ENCODE results near the gene CHIT1.

CHIT1 gene

DNA sequence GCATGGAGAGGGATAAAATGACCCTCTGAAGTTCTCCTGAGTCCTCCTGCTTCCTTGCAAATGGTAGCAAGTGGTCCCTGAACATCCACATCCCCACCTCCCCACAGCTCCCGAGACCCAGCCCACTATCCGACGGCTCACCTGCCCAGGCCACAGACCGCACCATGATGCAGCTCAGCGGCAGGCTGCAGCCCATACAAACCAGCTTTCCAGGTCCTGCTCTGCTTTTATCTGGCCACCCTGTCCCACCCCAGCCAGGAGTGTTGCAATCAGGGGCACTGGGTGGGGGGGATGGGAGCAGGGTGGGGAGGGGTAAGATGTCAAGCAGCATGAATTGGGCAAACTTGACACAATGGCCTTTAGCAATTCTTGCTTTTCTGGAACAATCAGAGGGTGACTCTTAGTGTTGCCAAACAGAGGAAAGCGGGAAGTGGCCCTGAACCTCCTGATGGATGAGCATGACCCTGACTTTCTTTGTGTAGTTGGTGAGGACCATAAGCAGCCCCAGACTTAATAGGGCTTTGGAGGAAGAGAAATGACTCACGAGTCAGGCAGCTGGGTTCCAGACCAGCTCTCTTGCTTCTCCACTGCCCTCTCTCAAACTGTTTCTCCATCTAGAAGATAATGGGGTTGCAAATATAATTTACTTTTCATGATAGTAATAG, at the start of gene CHIT1:
Gene CHIT1, minus strand, starts transcription at position 203 of the 665 bp plus-strand sequence. Its CDS starts 37 bp downstream, at position 166.
- Mint-ChIP-seq H3K27me3 (peaks cover 6% of the 10 kb centered on the region), H3K4me3 (no peak within 1 kb of the TSS), H3K4me1 (no peaks in the 10 kb centered on the region), H3K36me3 (no peaks in the 10 kb centered on the region), H3K27ac (no peak within 1 kb of the TSS), H3K9me3 (peaks cover 9% of the 10 kb centered on the region)

- Mint-ChIP-seq H3K36me3 (no peaks in the 10 kb centered on the region), H3K4me1 (peaks cover 58% of the 10 kb centered on the region), H3K9me3 (no peaks in the 10 kb centered on the region), H3K27ac (peak overlapping the region; percentile 44), H3K27me3 (no peaks in the 10 kb centered on the region), H3K4me3 (peak overlapping the region; percentile 16)
Observed at GRCh38 chr1:203278885-203279406, 49.5 kb upstream of the CHIT1 start.

DNA sequence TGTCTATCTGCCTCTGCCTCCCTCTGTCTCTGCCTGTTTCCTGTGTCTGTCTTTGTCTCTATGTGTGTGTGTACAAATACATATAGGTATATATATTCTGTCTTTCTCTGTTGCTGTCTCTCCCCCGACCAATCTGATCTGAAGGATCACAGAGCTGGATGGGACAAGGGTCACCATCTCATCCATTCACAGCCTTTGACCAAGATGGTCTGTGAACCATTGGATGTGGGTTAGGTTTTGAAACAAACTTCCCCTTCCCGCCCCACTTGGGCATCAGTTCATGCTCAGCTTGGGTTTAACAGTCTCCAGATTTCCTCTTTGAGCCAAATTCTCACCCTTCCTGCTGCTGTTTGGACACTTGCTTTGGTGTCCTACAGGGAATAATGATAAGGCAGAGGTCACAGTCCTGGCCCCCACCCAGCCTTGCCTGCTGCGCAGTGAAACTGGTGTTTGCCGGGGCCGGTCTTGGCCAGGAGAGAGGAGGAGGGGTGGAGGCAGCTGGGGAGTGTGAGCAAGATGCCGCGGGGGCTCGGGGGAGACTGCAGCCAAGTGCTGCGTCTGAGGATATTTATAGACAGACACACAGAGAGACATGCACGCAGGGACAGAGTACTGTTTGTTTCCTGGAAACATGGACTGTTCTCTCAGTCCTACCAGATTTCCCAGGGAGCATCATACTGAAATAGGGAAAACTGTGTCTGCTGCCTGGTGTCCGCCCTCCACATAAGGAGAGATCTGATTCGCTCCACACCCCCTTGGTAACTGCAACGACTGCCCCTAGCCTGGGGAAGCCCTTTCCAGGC, 48.8 kb upstream of the CHIT1 start:
- Mint-ChIP-seq H3K36me3 (no peaks in the 10 kb centered on the region), H3K27me3 (no peaks in the 10 kb centered on the region), H3K4me3 (peak overlapping the region; percentile 54), H3K4me1 (peaks cover 63% of the 10 kb centered on the region), H3K9me3 (no peaks in the 10 kb centered on the region), H3K27ac (peak overlapping the region; percentile 77)

- peak overlapping the region; percentile 54 for H3K4me3 Mint-ChIP-seq
- peaks cover 67% of the 10 kb centered on the region for H3K4me1 Mint-ChIP-seq
Observed at GRCh38 chr1:203276916-203277545, 47.6 kb upstream of the CHIT1 start.

GRCh38 chr1:203276408-203276807, 46.9 kb upstream of the CHIT1 start:
- peak overlapping the region; percentile 77 for H3K27ac Mint-ChIP-seq
- H3K4me3 Mint-ChIP-seq = no peak overlapping the region
- no peaks in the 10 kb centered on the region for H3K9me3 Mint-ChIP-seq
- peaks cover 68% of the 10 kb centered on the region for H3K4me1 Mint-ChIP-seq
- no peaks in the 10 kb centered on the region for H3K36me3 Mint-ChIP-seq
- H3K27me3 Mint-ChIP-seq = no peaks in the 10 kb centered on the region

More at GRCh38 chr1:203276916-203277545, 47.6 kb upstream of the CHIT1 start:
- no peaks in the 10 kb centered on the region for H3K9me3 Mint-ChIP-seq
- H3K27me3 Mint-ChIP-seq = no peaks in the 10 kb centered on the region
- peak overlapping the region; percentile 77 for H3K27ac Mint-ChIP-seq
- H3K36me3 Mint-ChIP-seq = no peaks in the 10 kb centered on the region

GRCh38 chr1:203275656-203276272, 46.3 kb upstream of the CHIT1 start:
- Mint-ChIP-seq H3K27me3 (no peaks in the 10 kb centered on the region), H3K36me3 (no peaks in the 10 kb centered on the region), H3K27ac (no peak overlapping the region), H3K9me3 (no peaks in the 10 kb centered on the region), H3K4me1 (peaks cover 75% of the 10 kb centered on the region), H3K4me3 (no peak overlapping the region)

DNA sequence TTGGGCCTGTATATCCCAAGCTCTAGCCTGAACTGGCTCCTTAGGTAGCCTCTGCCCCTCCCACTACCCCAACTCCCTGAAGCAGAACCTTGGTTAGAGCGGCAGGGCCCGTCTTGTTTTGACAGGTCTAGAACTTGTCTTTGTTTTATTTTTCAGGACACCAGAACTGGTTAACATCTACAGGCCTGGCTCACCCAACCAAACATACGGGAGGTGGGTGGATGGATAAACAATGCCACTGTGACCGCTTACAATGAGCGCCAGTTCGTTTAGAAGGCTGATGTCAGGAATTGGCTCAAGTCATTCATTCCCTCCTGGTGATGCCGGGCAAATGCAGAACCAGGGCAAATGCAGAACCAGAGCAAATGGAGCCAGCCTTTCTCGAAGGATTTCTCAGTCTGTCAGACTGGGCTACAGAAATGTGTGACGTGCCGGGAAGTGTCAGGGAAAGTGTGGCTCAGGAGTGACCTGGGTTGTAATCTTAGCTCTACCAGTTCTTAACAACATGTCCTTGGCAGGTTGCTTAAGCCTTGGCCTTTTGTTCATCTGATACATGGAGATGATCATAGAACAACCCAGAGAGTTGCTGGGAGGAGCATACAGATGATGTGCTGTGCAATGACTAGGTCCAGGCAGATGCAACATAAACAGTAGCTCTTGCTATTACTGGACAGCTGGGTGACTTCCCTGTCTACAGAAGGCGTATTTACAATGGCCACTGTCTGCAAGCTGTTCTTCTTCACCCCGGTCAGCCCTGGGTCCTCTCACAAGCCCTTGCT, 45.3 kb upstream of the CHIT1 start:
- Mint-ChIP-seq H3K4me1 (peaks cover 71% of the 10 kb centered on the region), H3K9me3 (no peaks in the 10 kb centered on the region), H3K27me3 (no peaks in the 10 kb centered on the region), H3K36me3 (no peaks in the 10 kb centered on the region), H3K27ac (peak overlapping the region; percentile 65), H3K4me3 (peak overlapping the region; percentile 78)

DNA sequence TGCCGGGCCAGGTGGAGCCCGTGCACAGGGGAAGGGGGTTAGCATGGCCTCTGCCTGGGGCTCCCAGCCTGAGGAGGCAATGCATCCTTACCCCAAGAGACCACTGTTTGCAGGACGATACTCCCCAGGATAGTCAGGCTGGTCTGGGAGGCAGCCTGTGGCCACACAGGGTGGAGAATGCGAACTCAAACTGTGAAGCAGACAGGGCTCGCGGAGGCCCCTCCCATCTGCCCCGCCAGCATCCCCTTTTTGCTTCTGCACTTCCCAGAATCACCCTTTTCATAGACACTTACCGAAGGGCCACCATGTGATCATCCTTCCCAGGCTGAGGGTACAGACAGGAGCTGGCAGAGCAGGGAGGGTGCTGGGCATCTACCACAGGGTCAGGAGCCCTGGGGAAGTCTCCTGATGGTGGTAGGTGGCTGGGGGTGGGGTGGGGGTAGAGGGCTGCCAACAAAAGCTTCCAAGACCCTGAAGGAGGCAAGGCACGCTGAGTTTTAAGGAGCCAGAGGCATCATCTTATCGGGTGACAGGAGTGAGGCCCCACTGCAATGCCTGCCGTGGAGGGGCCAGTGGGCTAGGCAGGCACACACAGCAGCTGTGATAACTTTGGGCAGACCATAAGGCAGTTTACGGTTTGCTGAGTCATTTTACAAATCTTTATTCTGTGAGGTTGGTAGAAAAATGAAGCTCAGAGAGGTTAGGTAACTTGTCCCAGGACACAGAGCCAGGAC, 44.6 kb upstream of the CHIT1 start:
- peak overlapping the region; percentile 80 for H3K27ac Mint-ChIP-seq
- H3K9me3 Mint-ChIP-seq = no peaks in the 10 kb centered on the region
- peaks cover 67% of the 10 kb centered on the region for H3K4me1 Mint-ChIP-seq
- peak overlapping the region; percentile 78 for H3K4me3 Mint-ChIP-seq
- no peaks in the 10 kb centered on the region for H3K36me3 Mint-ChIP-seq
- no peaks in the 10 kb centered on the region for H3K27me3 Mint-ChIP-seq

GRCh38 chr1:203273206-203273868, 43.9 kb upstream of the CHIT1 start:
- H3K4me1 Mint-ChIP-seq = peaks cover 60% of the 10 kb centered on the region
- peak overlapping the region; percentile 78 for H3K4me3 Mint-ChIP-seq
- no peaks in the 10 kb centered on the region for H3K36me3 Mint-ChIP-seq
- peak overlapping the region; percentile 80 for H3K27ac Mint-ChIP-seq
- no peaks in the 10 kb centered on the region for H3K9me3 Mint-ChIP-seq
- no peaks in the 10 kb centered on the region for H3K27me3 Mint-ChIP-seq

GRCh38 chr1:203272633-203273205, 43.2 kb upstream of the CHIT1 start:
- H3K4me1 Mint-ChIP-seq = peaks cover 58% of the 10 kb centered on the region
- H3K27me3 Mint-ChIP-seq = no peaks in the 10 kb centered on the region
- H3K9me3 Mint-ChIP-seq = no peaks in the 10 kb centered on the region
- H3K36me3 Mint-ChIP-seq = no peaks in the 10 kb centered on the region
- peak overlapping the region; percentile 78 for H3K4me3 Mint-ChIP-seq
- peak overlapping the region; percentile 80 for H3K27ac Mint-ChIP-seq

- Mint-ChIP-seq H3K4me1 (peaks cover 58% of the 10 kb centered on the region), H3K36me3 (no peaks in the 10 kb centered on the region), H3K27ac (no peak overlapping the region), H3K4me3 (no peak overlapping the region), H3K27me3 (no peaks in the 10 kb centered on the region), H3K9me3 (no peaks in the 10 kb centered on the region)
Observed at GRCh38 chr1:203271962-203272632, 42.6 kb upstream of the CHIT1 start.

- H3K36me3 Mint-ChIP-seq = no peaks in the 10 kb centered on the region
- no peaks in the 10 kb centered on the region for H3K9me3 Mint-ChIP-seq
- no peaks in the 10 kb centered on the region for H3K27me3 Mint-ChIP-seq
- no peak overlapping the region for H3K4me3 Mint-ChIP-seq
- peaks cover 51% of the 10 kb centered on the region for H3K4me1 Mint-ChIP-seq
- H3K27ac Mint-ChIP-seq = no peak overlapping the region
Observed at GRCh38 chr1:203271018-203271743, 41.7 kb upstream of the CHIT1 start.

GRCh38 chr1:203270448-203270847, 41.0 kb upstream of the CHIT1 start:
- H3K36me3 Mint-ChIP-seq = no peaks in the 10 kb centered on the region
- H3K9me3 Mint-ChIP-seq = no peaks in the 10 kb centered on the region
- peak overlapping the region; percentile 2 for H3K27ac Mint-ChIP-seq
- no peaks in the 10 kb centered on the region for H3K27me3 Mint-ChIP-seq
- peaks cover 45% of the 10 kb centered on the region for H3K4me1 Mint-ChIP-seq
- no peak overlapping the region for H3K4me3 Mint-ChIP-seq

Measured in activated naive CD4-positive, alpha-beta T cell treated with anti-CD3 and anti-CD28 coated beads, Interleukin-2, amount 50 U/mL, for 24 hours (primary cell).